ENCODE results near the gene SLC39A7. TPM values are rescaled to one million over a fixed set of nuclear protein-coding genes. Genes with fewer than 3 reads are reported as not detected.

SLC39A7 gene
- total RNA-seq, 1 donor from 2014 or later: 140 TPM

- DNase-seq (ENCODE audit: low spot score in 2 of 2, unreplicated experiment in 2 of 2): no peak
- TF ChIP-seq CTCF (IDR thresholded peaks at IDR 0.05; ENCODE audit: unreplicated experiment): no peak
- Mint-ChIP-seq H3K9me3 (no peaks in the 10 kb centered on the region), H3K27ac (no peak overlapping the region), H3K4me3 (no peak overlapping the region), H3K36me3 (peaks cover 8% of the 10 kb centered on the region), H3K27me3 (ENCODE audit: low read depth) (peaks cover 15% of the 10 kb centered on the region), H3K4me1 (peaks cover 14% of the 10 kb centered on the region)
Observed at GRCh38 chr6:33190504-33191107, 10.1 kb upstream of the SLC39A7 start.

- Mint-ChIP-seq H3K36me3 (peaks cover 12% of the 10 kb centered on the region), H3K4me1 (peaks cover 14% of the 10 kb centered on the region), H3K9me3 (no peaks in the 10 kb centered on the region), H3K4me3 (peak overlapping the region; percentile 46), H3K27ac (no peak overlapping the region), H3K27me3 (ENCODE audit: low read depth) (peaks cover 14% of the 10 kb centered on the region)
- no peak for TF ChIP-seq CTCF (IDR thresholded peaks at IDR 0.05; ENCODE audit: unreplicated experiment)
- DNase-seq (ENCODE audit: low spot score in 2 of 2, unreplicated experiment in 2 of 2): no peak
Observed at GRCh38 chr6:33191383-33192104, 9.1 kb upstream of the SLC39A7 start.

GRCh38 chr6:33192105-33192646, 8.5 kb upstream of the SLC39A7 start, which contains the start of gene COL11A2:
Gene COL11A2, minus strand, starts transcription at chr6:33192467. Its CDS starts 227 bp downstream, at chr6:33192240.
- Mint-ChIP-seq H3K27ac (no peak within 1 kb of the TSS), H3K36me3 (peaks cover 13% of the 10 kb centered on the region), H3K27me3 (ENCODE audit: low read depth) (peaks cover 13% of the 10 kb centered on the region), H3K4me3 (peak within 1 kb of the TSS; percentile 70), H3K4me1 (peaks cover 14% of the 10 kb centered on the region), H3K9me3 (no peaks in the 10 kb centered on the region)
- DNase-seq (ENCODE audit: low spot score in 2 of 2, unreplicated experiment in 2 of 2): no peak
- TF ChIP-seq CTCF (IDR thresholded peaks at IDR 0.05; ENCODE audit: unreplicated experiment): no peak

- Mint-ChIP-seq H3K4me3 (peak overlapping the region; percentile 70), H3K27ac (no peak overlapping the region), H3K9me3 (no peaks in the 10 kb centered on the region), H3K27me3 (ENCODE audit: low read depth) (peaks cover 13% of the 10 kb centered on the region), H3K36me3 (peaks cover 13% of the 10 kb centered on the region), H3K4me1 (peaks cover 21% of the 10 kb centered on the region)
- no peak for TF ChIP-seq CTCF (IDR thresholded peaks at IDR 0.05; ENCODE audit: unreplicated experiment)
- no peak for DNase-seq (ENCODE audit: low spot score in 2 of 2, unreplicated experiment in 2 of 2)
Observed at GRCh38 chr6:33192671-33193602, 7.7 kb upstream of the SLC39A7 start.

- peaks cover 13% of the 10 kb centered on the region for H3K27me3 Mint-ChIP-seq (ENCODE audit: low read depth)
- DNase-seq (ENCODE audit: low spot score in 2 of 2, unreplicated experiment in 2 of 2): no peak
- TF ChIP-seq CTCF (IDR thresholded peaks at IDR 0.05; ENCODE audit: unreplicated experiment): no peak
- peaks cover 13% of the 10 kb centered on the region for H3K36me3 Mint-ChIP-seq
- peak overlapping the region; percentile 59 for H3K4me3 Mint-ChIP-seq
- H3K9me3 Mint-ChIP-seq: no peaks in the 10 kb centered on the region
- peaks cover 28% of the 10 kb centered on the region for H3K4me1 Mint-ChIP-seq
- H3K27ac Mint-ChIP-seq: no peak overlapping the region
Observed at GRCh38 chr6:33193619-33194018, 7.0 kb upstream of the SLC39A7 start.

Measured in mesothelial cell of epicardium (in vitro differentiated cells).